ENCODE measurements around the gene NADK.

The NADK gene

DNA sequence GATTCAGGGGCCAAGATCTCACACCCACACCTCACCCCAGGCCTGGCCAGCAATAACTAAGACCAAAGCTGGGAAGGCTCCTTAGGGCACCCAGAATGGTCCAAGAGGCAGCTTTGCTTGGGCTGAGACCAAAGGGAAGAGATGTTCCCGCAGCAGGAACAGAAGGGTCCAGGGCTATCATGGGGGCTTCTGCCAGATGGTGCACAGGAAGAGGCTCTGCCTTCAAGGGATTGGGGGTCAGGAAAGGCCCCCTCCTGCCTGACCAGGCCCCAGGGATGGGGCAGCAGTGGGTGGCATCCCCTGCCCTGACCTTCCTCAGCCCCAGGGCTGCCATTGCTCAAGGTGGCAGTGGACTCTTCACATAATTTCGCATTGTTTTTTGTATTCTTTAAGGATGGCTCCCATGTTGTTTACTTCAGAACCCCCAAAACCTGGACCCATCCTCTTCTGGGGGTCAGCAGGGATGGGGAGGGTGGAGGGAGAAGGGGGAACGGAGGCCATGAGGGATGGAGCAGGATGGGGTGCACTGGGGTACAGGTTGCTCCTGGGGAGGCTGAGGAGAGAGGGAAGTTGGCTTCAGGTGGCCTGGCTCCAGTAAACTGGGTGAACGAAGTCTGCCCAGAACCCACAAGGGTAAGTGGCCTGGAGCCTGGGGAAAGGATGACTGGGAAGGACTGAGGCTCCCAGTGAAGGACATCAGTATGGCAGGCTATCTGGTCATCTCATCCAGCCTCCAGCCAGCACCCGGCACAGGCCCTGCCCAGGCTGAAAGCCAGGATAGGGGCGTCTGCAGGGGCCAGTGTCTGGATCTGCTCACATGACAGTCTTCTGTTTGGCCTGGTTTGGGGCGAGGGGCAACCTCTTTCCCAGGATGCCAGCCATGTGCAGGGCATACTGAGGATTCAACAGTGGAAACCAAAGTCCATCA is 2.6 kb upstream of the NADK start:
- TF ChIP-seq, protein P1, sequence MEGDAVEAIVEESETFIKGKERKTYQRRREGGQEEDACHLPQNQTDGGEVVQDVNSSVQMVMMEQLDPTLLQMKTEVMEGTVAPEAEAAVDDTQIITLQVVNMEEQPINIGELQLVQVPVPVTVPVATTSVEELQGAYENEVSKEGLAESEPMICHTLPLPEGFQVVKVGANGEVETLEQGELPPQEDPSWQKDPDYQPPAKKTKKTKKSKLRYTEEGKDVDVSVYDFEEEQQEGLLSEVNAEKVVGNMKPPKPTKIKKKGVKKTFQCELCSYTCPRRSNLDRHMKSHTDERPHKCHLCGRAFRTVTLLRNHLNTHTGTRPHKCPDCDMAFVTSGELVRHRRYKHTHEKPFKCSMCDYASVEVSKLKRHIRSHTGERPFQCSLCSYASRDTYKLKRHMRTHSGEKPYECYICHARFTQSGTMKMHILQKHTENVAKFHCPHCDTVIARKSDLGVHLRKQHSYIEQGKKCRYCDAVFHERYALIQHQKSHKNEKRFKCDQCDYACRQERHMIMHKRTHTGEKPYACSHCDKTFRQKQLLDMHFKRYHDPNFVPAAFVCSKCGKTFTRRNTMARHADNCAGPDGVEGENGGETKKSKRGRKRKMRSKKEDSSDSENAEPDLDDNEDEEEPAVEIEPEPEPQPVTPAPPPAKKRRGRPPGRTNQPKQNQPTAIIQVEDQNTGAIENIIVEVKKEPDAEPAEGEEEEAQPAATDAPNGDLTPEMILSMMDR (IDR thresholded peaks at IDR 0.05; ENCODE audit: low read length, missing control alignments): no peak
- no peak overlapping the region for H3K4me3 ChIP-seq (replicated peaks; ENCODE audit: low read depth, low read length)
- no peak for DNase-seq (ENCODE audit: low read depth)

DNA sequence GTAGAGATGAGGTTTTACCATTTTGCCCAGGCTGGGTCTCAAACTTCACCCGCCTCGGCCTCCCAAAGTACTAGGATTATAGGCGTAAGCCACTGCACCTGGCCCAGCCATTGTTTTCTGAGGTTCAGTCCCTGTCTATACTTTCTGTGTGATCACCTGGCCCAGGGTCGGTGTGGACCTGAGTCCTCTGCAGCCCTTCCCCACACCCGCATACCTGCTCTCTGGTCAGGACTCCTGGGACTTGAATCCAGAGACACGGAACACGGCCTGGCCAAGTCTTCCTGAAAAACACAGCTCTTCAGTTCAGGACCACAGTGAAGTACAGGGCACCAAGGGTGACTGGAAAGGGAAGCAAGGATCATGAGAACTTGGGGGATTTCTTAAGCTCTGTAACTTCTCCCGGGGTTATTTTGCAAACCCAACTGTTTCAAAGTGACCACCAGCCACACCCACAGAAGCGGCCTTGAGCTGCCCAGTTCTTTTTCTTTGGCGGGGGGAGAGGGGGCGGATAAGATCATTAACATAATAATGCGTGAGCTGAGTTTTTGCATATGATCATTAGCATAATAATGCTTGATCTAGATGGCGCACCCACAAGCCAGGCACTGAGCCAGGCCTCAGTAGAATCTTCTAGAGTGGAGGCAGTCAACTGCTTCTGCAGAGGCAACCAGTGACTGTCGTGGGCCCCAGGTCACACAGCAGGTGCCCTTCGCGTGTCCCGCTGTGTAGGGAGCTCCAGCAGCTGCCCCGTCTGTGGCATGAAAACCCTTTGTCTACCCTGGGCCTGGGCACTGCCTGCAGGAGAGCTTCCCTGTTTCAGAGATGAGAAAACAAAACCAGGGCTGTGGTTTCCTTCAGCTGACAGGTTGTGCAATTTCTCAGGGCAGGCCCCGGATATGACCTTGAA is 1.7 kb upstream of the NADK start:
- H3K4me3 ChIP-seq (replicated peaks; ENCODE audit: low read depth, low read length): peak overlapping the region; percentile 1
- DNase-seq (ENCODE audit: low read depth): peak; percentile 77
- TF ChIP-seq, protein P1 (IDR thresholded peaks at IDR 0.05; ENCODE audit: low read length, missing control alignments): no peak

DNA sequence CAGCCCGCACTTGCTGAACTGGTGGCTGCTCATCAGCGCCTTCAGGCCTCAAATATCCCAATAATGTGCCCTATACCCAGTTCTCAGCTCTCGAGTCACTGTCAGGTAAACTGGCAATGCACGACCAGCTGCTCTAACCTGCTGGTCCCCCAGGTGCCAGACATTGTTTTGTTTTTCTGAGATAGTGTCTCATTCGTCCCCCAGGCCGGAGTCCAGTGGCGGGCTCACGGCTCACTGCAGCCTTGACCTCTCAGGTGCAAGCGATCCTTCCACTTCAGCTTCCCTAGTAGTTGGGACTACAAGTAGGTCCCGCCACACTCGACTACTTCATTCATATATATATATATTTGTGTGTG is 1.0 kb upstream of the NADK start:
- TF ChIP-seq, protein P1 (IDR thresholded peaks at IDR 0.05; ENCODE audit: low read length, missing control alignments): no peak
- no peak overlapping the region for H3K4me3 ChIP-seq (replicated peaks; ENCODE audit: low read depth, low read length)
- DNase-seq (ENCODE audit: low read depth): no peak

DNA sequence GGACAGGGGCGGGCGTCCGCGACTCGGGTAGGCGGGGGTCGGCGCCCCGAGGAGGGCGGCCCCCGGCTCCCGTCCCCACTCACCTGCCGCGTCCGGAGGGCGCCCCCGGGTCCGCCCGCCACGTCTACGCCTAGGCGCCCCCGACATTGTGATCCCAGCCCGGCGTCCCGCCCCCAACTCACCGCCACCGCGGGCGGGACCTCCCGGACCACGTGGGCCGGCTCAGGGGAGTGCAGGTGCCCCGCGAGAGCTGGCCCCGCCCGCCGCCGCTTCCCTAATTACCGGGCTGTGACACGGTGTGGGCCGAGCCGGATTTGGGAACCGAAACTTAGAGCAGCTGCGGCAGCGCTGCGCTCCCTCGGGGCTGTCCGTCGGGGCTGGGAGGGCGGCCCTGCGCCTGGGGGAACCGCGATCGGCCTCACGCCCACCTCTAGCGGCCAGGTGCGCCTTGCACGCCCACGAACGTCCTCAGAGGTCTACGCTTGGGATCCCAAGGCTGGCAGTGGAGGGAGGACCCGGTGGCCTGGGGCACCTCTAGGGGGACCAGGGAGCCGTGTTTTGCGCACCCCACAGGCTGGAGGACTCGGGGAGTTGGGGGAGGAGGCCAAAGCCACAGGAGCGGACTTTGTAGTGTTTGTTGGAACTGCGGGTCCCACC is 521 bp upstream of the NADK start:
- no peak for DNase-seq (ENCODE audit: low read depth)
- H3K4me3 ChIP-seq (replicated peaks; ENCODE audit: low read depth, low read length): peak overlapping the region; percentile 45
- TF ChIP-seq, protein P1 (IDR thresholded peaks at IDR 0.05; ENCODE audit: low read length, missing control alignments): no peak

DNA sequence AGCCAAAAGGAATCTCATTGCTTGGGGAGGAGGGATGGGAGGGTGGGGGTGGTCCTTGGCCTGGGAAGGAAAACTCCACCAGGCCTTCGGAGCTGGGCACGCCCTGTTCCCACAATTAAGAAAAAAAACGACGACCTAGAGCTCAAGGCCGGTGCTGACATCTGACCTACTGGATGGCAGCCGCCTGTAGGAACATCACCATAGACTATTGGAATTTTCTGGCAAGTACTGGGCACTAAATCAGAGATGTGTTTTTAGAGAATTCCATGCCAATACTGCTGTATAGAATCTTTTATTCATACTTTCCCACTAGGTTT is 729 bp downstream of the NADK start:
- TF ChIP-seq, protein P1 (IDR thresholded peaks at IDR 0.05; ENCODE audit: low read length, missing control alignments): no peak
- peak overlapping the region; percentile 77 for H3K4me3 ChIP-seq (replicated peaks; ENCODE audit: low read depth, low read length)
- DNase-seq (ENCODE audit: low read depth): no peak

DNA sequence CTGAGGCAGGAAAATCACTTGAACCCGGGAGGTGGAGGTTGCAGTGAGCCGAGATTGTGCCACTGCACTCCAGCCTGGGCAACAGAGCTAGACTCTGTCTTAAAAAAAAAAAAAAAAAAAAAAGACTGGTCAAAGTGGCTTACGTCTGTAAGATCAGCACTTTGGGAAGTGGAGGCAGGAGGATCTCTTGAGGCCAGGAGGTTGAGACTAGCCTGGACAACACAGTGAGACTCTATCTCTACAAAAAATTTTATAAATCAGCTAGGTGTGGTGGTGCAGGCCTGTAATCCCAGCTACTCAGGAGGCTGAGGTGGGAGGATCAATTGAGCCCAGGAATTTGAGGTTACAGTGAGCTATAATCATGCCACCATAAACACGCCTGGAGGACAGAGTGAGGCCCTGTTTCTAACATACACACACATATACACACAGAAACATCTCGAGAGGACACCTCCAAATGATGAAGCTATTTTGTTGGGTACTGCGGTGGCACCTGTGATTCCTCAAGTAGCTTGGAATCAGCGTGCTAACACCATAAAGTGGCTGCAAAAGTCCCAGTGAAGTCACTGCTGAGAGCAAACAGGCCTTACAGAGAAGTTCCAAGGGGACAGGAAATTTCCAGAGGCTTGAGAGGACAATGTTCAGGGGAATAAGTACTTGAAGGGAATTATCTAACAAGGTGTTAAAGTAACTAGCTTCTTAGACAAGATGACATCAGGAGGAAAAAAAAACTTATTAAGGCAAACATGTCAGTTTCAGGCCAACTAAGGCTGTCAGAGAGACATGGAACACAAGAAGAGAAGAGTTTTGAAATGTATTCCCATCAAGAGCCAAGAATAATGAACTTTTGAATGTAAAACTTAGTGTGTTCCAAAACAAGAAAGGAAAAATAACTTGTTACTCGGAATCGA is 1.3 kb downstream of the NADK start:
- H3K4me3 ChIP-seq (replicated peaks; ENCODE audit: low read depth, low read length): peak overlapping the region; percentile 77
- DNase-seq (ENCODE audit: low read depth): peak; percentile 40
- TF ChIP-seq, protein P1 (IDR thresholded peaks at IDR 0.05; ENCODE audit: low read length, missing control alignments): no peak

Data from fibroblast of pulmonary artery (primary cell).